Ovary (tissue), 10 donors: Measurements from ENCODE around the gene DHRS4L2. TPM values are rescaled to one million over a fixed set of nuclear protein-coding genes. Genes with fewer than 3 reads are reported as not detected.
"Not testable (repeated sequence)": the region's sequence is repeated elsewhere in the genome, so short reads cannot be mapped to it uniquely, and the experiment has no call there.

Experiments
- DNase-seq, 5 donors: peaks; one replicate each; pipeline ENCODE4 v3.0.0-alpha.2; 2019 to 2020
- H3K27ac ChIP-seq, 2 donors: fragments of 200-600 bp; one replicate each; pipeline versions ENCODE4 v1.5.1 to v1.8.0; 2019 to 2022
- H3K27me3 ChIP-seq: fragments of 200-600 bp; one replicate; pipeline ENCODE4 v1.8.0; 2022
- H3K36me3 ChIP-seq: fragments of 200-600 bp; sonication (generic); one replicate; pipeline ENCODE4 v1.5.1; 2019
- H3K4me1 ChIP-seq: one replicate; pipeline ENCODE4 v1.8.1; 2013; ENCODE audit warnings: mild to moderate bottlenecking, moderate library complexity; ENCODE audit not compliant: insufficient read depth
- H3K4me3 ChIP-seq: fragments of 200-600 bp; sonication (generic); one replicate; pipeline ENCODE4 v1.5.1; 2017
- H3K9me3 ChIP-seq, 2 donors: fragments of 200-600 bp in 1 of 2; sonication (generic) in 1 of 2; one replicate each; pipeline versions ENCODE4 v1.5.1 to v1.8.1; 2013 to 2019; ENCODE audit warnings: mild to moderate bottlenecking in 1 of 2, moderate library complexity in 1 of 2
- EP300 ChIP-seq: sonication (generic); formaldehyde crosslinking; IDR thresholded peaks from one replicate; pipeline ENCODE4 v1.6.1; 2017; ENCODE audit warnings: antibody characterized with exemption
- POLR2A ChIP-seq: fragments of 450-650 bp; IDR thresholded peaks from one replicate; pipeline ENCODE4 v1.6.1; 2017; ENCODE audit warnings: antibody characterized with exemption, mild to moderate bottlenecking, moderate library complexity
- WGBS, 3 donors: extraction: QIAGEN DNeasy Blood & Tissue Kit in 1 of 3; methylation state at CpG; one replicate each; pipeline versions ENCODE4 v1.1.5 to v1.1.7; 2013 to 2017; 5-methylcytosine and 5-hydroxymethylcytosine counted together
- intact Hi-C, 4 donors: fragments of 100-400 bp; cut with DNase I; formaldehyde crosslinking; loops; one replicate each; pipeline versions ENCODE4 v1.11.0 to v1.15.1; 2022 to 2023
- long read RNA-seq, 3 donors: library from polyadenylated mRNA in 2 of 3; unstranded in 2 of 3; transcript quantifications; one replicate each; pipeline ENCODE4 v2.0.0 and lab custom pipeline, GENCODE V29; 2021 to 2026
- polyA plus RNA-seq, 2 donors: library from polyadenylated mRNA; stranded (reverse); fragments of 200-250 nt in 1 of 2; fragments of 350-450 nt in 1 of 2; fragmentation: Illumina TruSeq in 1 of 2; extraction: RNeasy Lipid Tissue Mini Kit (QIAGEN cat#74804) in 1 of 2; gene quantifications; one replicate each; pipeline ENCODE4 v1.2.3, GENCODE V29; 2013 to 2014
- total RNA-seq, 7 donors: library from RNA; depleted of rRNA in 2 of 7; stranded (reverse); fragments of >200 nt in 2 of 7; fragmentation: NEBNext Ultra II Directional in 3 of 7; extraction: Animal tissue kit (Norgen Biotek cat#: 25700) in 3 of 7; gene quantifications; one replicate each; pipeline versions ENCODE4 v1.1.0 to v1.2.4, GENCODE V29; 2016 to 2023
- TF ChIP-seq, protein P1 (sequence below), 3 donors: fragments of 450-650 bp in 2 of 3; fragments of 200-600 bp in 1 of 3; IDR thresholded peaks; one replicate each; pipeline versions ENCODE4 v1.5.1 to v1.8.0; 2016 to 2022; ENCODE audit warnings: antibody characterized with exemption in 3 of 3, mild to moderate bottlenecking in 1 of 3
- donor health status: DM: no; HTN: no; CAD: no; lungs with moderate emphysema.
- donor health status: DM: no; HTN: no; CAD: no.
- donor health status: Bipolar disorder and iron deficiency.
- donor health status: DM: yes; HTN: yes; CAD: no.
- donor health status: DM: no; HTN: no; CAD: no.
- donor health status: DM: yes; HTN: yes; CAD: no.

Gene DHRS4L2
- 10 to 100 TPM in 6 of 7 donors, 1 to 10 TPM in 1; 7.7 to 33.1 (median 19.5) TPM for total RNA-seq
- 10 to 100 TPM; 17.6 to 20.3 TPM for polyA plus RNA-seq
- long read RNA-seq, donor 1, partial matches to known transcripts = 0 of 25 reads
- long read RNA-seq, donor 1, other reads (novel, unspliced or antisense) = 18 of 25 reads
- long read RNA-seq, donor 2, partial matches to known transcripts = 0 of 4 reads
- long read RNA-seq, donor 2, other reads (novel, unspliced or antisense) = 0 of 4 reads
- long read RNA-seq, donor 3, partial matches to known transcripts = 1 of 8 reads
- long read RNA-seq, donor 3, other reads (novel, unspliced or antisense) = 3 of 8 reads

DNA sequence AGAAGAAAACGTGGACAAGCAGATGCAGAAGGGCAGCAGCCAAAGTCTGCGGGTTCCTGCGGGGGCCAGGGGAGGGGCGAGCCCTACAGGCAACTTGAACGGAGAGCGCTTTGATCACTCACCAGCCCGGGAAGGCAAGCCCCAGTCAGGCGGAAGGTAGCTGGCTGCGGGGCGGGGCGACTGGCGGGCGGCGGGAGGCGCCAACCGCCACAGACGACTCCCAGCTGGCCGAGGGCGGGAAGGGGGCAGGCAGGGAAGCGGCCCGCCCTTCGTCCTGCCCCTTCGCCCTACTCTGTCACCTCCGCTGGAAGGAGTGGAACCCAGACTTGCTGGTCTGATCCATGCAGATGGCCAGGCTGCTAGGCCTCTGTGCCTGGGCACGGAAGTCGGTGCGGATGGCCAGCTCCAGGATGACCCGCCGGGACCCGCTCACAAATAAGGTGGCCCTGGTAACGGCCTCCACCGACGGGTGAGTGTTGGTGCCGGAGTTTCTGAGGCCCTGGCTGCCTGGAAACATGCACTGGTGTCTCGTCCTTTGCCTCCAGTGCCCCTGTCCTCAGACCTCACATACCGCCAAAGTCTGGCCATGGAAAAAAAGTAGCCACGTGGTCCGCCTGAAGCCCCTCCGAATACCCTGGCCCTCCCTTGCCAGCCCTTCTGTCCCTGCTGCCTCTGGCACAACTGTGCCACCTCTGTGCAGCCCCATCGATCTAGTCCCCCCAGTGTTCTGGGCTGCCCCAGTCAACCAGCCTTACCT, at the start of gene DHRS4L2:
TSS of gene DHRS4L2 (plus strand) at position 323 of the 757 bp plus-strand sequence. CDS start at position 342, 19 bp downstream.
- DNase-seq = peak; percentile 79 to 91 (median 84)
- not testable (repeated sequence) for H3K9me3 ChIP-seq, H3K4me1 ChIP-seq, H3K27me3 ChIP-seq, H3K36me3 ChIP-seq
- Histone ChIP-seq H3K27ac (peak within 1 kb of the TSS in 1 of 2 donors; percentile 39), H3K4me3 (peak within 1 kb of the TSS; percentile 23)
- 5 to 9% (median 9%) methylated on average over 40 of the region's 40 CpGs for WGBS, 3 donors
- intact Hi-C loops = loop anchor here in 1 of 4 donors (10.0 kb wide), 1 partner anchor 106 kb away; the partner anchor contains the start of gene PCK2

DNA sequence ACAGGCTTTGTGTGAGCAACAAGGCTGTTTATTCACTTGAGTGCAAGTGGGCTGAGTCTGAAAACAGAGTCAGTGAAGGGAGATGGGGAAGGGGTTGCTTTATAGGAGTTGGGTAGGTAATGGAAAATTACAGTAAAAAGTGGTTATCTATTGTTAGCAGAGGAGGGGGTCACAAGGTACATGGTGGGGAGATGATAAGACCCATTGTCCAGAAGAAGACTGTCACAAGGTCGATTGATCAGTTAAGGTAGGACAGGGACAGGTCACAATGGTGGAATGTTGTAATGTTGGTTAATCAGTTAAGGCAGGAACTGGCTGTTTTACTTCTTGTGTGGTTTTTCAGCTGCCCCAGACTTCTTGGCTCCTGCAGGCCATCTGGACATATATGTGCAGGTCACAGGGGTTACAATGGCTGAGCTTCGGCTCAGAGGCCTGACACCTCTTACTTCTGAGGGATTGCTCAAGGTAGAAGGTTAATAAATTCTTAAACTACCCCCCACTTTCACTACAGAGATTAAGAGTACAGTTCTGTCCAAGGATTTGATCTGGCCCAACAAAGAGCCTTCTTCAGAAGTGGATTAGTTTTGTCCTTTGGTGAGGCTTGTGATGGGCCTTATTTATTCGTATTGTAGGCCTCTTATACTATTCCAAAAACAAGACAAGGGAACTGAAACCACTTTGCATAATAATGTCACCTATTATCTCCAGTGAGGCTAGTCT, 49.0 kb upstream of the DHRS4L2 start:
- no peak overlapping the region for H3K4me3 ChIP-seq

DNA sequence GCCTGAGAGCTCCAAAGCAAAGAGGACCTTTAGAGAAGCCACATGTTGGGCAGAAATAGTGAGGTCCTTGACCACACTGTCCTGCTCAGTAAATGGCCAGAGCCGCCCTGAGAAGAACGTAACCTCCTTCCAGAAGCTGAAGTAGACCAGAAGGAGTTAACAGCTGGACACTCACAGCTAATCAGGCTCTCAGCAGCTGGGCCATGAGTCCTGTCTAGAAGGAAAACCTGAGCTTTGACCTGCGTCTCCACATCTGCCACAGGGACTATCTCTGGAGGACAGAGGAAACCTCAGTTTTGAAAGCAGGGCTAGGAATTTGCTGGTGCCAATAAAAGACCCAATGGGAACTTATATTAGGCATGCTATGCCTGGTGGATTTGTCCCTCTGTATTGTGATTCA, 47.5 kb upstream of the DHRS4L2 start:
- no peaks in the 10 kb centered on the region for H3K27me3 ChIP-seq
- H3K36me3 ChIP-seq = no peaks in the 10 kb centered on the region
- no peak overlapping the region for H3K4me3 ChIP-seq
- no peaks in the 10 kb centered on the region for H3K4me1 ChIP-seq
- no peak overlapping the region for H3K27ac ChIP-seq
- TF ChIP-seq POLR2A (no peak), EP300 (no peak)
- TF ChIP-seq, protein P1, sequence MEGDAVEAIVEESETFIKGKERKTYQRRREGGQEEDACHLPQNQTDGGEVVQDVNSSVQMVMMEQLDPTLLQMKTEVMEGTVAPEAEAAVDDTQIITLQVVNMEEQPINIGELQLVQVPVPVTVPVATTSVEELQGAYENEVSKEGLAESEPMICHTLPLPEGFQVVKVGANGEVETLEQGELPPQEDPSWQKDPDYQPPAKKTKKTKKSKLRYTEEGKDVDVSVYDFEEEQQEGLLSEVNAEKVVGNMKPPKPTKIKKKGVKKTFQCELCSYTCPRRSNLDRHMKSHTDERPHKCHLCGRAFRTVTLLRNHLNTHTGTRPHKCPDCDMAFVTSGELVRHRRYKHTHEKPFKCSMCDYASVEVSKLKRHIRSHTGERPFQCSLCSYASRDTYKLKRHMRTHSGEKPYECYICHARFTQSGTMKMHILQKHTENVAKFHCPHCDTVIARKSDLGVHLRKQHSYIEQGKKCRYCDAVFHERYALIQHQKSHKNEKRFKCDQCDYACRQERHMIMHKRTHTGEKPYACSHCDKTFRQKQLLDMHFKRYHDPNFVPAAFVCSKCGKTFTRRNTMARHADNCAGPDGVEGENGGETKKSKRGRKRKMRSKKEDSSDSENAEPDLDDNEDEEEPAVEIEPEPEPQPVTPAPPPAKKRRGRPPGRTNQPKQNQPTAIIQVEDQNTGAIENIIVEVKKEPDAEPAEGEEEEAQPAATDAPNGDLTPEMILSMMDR (IDR thresholded peaks at IDR 0.05) = no peak
- DNase-seq = no peak
- H3K9me3 ChIP-seq = no peaks in the 10 kb centered on the region
- intact Hi-C loops = loop anchor here in 2 of 4 donors (1.0 to 10.0 kb wide), 2 partner anchors 38 to 456 kb away; no protein-coding TSS in a partner anchor
- WGBS, 3 donors = 53 to 87% (median 59%) methylated on average over 3 of the region's 3 CpGs

More for the DNA sequence above, 49.0 kb upstream of the DHRS4L2 start:
- intact Hi-C loops = loop anchor here in 1 of 4 donors (10.0 kb wide), 1 partner anchor 455 kb away; no protein-coding TSS in a partner anchor
- DNase-seq = no peak
- no peaks in the 10 kb centered on the region for H3K36me3 ChIP-seq
- no peaks in the 10 kb centered on the region for H3K9me3 ChIP-seq
- no peaks in the 10 kb centered on the region for H3K27me3 ChIP-seq
- H3K4me1 ChIP-seq = no peaks in the 10 kb centered on the region
- WGBS, 3 donors = 85 to 91% (median 88%) methylated on average over 3 of the region's 3 CpGs
- no peak overlapping the region for H3K27ac ChIP-seq
- TF ChIP-seq, protein P1 (IDR thresholded peaks at IDR 0.05) = no peak
- TF ChIP-seq EP300 = no peak
- no peak for TF ChIP-seq POLR2A

DNA sequence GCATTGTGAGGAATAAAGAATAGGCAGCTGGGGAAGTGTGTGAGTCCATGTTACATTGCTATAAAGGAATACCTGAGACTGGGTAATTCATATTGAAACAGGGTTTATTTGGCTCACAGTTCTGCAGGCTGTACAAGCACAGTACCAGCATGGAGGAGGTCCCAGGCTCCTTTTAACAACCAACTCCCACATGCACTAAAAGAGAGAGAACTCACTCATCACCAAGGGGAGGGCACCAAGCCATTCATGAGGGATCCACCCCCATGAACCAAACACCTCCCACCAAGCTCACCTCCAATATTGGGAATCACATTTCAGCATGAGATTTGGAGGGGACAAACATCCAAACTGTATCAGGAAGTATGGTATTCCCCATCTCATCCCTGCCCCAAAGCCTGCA, 47.1 kb upstream of the DHRS4L2 start:
- H3K27me3 ChIP-seq = no peaks in the 10 kb centered on the region
- intact Hi-C loops = loop anchor here in 2 of 4 donors (1.0 to 10.0 kb wide), 2 partner anchors 38 to 457 kb away; no protein-coding TSS in a partner anchor
- DNase-seq = no peak
- no peaks in the 10 kb centered on the region for H3K9me3 ChIP-seq
- no peaks in the 10 kb centered on the region for H3K4me1 ChIP-seq
- no peak overlapping the region for H3K27ac ChIP-seq
- no peak for TF ChIP-seq POLR2A
- no peak for TF ChIP-seq EP300
- TF ChIP-seq, protein P1 (IDR thresholded peaks at IDR 0.05) = no peak
- H3K36me3 ChIP-seq = no peaks in the 10 kb centered on the region
- no peak overlapping the region for H3K4me3 ChIP-seq
